Stimulated activated CD8-positive, alpha-beta memory T cell treated with anti-CD3 and anti-CD28 coated beads, Interleukin-4, amount 100 ng/mL, for 1 hour (primary cell): ENCODE results near the gene DGKE.

Experiments
- DNase-seq, 2 donors: peaks; one replicate each; pipeline ENCODE4 v3.0.0-alpha.2; 2020; ENCODE audit warnings: low read depth in 2 of 2, low spot score in 1 of 2

Gene DGKE

GRCh38 chr17:56913000-56913311 is 79.0 kb downstream of the DGKE start:
- no peak for DNase-seq

- no peak for DNase-seq
These were observed 79.5 kb downstream of the DGKE start for GRCh38 chr17:56913353-56913866.

- DNase-seq, result peak; percentile 77 to 83
These were observed 80.1 kb downstream of the DGKE start, which contains the start of gene TRIM25 for GRCh38 chr17:56913867-56914580. TRIM25 (minus strand) TSS chr17:56914049; CDS start chr17:56913988, 61 bp downstream.

GRCh38 chr17:56914581-56915273 is 80.8 kb downstream of the DGKE start:
- no peak for DNase-seq

DNA sequence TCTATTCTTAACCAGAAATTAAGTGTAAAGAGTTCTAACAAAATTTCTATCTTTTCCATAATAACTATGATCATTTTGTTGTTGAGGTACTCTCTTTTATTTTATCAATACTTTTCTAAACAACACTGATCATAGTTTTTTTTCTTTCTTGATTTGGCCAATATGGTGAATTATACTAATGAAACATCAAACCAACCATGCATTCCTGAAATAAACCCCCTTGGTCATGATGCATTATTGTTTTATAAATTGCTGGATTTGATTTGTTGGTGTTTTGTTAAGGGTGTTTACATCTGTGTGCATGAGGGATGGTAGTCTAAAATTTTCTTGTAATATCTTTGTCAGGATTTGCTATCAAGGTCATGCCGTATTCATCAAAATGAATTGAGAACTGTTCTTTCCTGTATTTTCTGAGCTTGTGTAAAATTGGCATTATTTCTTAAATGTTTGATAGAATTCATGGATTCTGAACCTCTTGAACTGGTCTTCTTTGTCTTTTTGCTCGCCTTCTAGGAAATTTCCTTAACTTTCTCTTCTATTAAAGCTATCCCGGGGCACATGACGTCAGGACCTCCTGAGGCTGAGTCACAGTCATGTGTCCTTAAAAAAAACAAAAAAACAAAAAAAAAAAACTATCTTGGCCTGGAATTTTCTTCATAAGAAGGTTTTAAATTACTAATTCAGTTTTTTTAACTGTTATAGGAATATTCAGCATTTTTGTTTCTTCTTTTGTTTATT is 83.8 kb downstream of the DGKE start:
- no peak for DNase-seq

DNA sequence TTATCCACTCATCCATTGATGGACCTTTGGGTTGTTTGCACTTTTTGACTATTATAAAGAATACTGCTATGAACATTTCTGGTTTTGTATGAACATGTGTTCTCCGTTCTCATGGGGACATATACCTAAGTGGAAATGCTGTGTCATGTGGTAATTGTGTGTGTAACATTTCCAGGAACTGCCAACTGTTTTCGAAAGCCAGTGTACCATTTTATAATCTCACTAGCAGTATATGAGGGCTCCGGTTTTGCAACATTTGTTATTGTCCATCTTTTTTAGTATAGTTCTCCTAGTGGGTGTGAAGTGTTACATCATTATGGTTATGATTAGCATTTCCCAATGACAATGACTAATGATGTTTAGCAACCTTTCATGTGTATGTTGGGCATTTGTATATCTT is 85.0 kb downstream of the DGKE start:
- DNase-seq, result no peak
